HG03103 (cell line): ENCODE results near the gene CNGA1.
"Not testable (repeated sequence)": the region's sequence is repeated elsewhere in the genome, so short reads cannot be mapped to it uniquely, and the experiment has no call there.

Experiments used
- ATAC-seq: cut with Tn5 transposase; IDR thresholded peaks from one replicate; pipeline ENCODE4 v1.9.1; 2021; ENCODE audit warnings: low read depth; ENCODE audit not compliant: unreplicated experiment

CNGA1 gene

DNA sequence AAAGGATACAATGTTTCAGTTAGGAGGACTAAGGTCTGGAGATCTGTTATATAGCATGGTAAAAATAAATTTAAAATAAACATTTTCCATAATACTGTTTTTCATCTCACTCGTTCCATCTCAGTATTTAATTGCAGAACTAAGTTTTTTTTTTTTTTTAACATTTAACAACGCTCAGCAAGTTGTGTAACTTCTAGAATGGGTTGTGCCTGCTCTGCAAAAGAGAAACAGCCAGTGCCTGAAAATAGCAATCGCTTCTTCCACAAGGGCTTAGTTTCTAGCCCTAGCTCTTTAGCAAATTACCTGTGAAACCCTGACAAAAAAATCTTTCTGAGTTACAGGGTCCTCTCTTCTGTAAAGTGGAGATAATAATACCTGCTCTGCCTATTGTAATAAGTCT is 41.9 kb downstream of the CNGA1 start:
- no peak for ATAC-seq

DNA sequence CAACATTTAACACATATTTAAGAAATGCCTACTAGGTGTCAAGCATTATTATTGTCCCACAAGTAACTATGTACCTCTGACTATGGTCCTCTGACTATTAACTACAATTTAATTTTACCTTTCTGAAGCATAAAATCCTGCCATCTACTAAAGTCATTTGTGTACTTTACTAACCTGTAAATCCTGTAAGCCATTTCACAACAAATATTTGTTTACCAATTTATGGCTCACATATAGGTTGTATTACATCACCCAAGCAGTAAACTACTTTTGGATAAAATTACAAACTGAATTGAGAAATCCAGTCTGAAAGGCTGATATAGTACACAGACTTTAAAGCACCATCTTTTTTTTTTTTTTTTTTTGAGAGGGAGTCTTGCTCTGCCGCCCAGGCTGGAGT is 43.8 kb downstream of the CNGA1 start:
- ATAC-seq: no peak

DNA sequence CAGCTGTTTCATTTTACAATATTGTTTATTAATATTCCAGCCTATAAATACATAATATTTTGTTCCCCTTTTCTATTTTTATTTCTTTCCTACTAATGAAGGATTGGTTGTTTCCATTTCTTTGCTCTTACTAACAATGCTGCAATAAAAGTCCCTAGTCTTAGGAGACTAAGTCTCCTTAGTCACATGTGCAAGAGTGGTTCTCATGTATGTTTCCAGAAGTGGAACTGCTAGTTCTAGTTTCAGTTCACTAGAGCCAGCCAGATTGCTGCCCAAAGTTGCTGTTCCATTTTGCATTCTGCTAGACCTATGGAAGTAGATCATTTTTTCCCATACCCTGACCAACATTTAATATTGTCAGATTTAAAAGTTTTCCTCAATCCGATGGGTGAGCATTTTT is 44.3 kb downstream of the CNGA1 start:
- ATAC-seq: peak; percentile 89

DNA sequence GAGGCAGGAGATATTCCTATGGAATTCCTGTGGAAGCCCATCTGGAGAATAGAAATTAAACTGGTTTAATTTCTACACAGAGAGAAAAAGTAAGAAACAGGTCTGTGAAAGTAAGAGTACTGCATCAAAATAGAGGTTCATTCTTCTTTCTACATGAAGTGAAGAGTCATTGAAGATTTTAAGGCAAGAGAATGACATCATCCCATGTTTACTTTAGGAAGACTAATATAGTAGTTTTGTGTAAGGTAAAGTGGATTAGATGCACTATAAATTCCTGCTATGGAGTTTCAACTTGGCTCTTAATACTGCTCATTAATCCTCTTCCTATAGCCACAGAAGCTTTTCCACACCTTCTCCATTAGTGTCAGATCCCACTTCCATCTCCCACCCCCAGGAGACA is 47.6 kb downstream of the CNGA1 start:
- ATAC-seq: no peak

DNA sequence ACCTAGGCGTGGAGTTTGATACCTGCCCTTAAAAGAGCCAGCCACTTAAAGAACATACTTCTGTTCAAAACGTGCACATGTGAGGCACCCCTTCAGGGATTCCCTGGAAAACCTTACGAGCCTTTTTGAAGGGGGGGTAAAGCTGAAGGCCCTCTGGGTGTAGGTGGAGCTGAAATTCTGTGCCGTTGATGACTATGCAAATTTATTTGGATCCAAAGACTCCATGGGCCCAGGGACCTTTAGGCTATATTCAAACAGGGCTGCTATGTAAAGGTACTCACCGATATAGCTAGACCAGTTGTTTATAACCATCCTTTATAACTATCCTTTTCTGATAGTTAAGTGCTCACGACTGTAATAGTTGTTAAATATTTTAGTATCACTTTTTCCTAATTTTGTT is 61.8 kb downstream of the CNGA1 start:
- no peak for ATAC-seq

DNA sequence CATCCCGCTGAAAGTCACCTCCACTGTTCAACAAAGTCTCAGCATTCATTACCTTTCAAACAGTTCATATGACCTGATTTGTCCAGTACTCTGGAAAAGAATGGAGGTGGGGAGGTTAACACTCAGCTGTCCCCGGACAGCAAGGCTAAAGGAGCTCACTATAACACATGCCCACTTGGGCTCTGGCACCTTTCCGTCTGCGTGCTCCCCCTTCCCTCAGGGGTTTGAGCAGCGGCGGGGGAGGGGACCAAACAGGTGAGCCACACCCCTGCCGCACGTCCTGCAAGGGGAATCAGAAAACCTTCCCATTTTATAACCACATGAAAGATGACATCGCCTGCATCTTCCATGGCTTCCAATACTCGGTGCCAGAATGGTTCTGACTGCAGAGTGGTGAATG is 62.2 kb downstream of the CNGA1 start:
- ATAC-seq: no peak

DNA sequence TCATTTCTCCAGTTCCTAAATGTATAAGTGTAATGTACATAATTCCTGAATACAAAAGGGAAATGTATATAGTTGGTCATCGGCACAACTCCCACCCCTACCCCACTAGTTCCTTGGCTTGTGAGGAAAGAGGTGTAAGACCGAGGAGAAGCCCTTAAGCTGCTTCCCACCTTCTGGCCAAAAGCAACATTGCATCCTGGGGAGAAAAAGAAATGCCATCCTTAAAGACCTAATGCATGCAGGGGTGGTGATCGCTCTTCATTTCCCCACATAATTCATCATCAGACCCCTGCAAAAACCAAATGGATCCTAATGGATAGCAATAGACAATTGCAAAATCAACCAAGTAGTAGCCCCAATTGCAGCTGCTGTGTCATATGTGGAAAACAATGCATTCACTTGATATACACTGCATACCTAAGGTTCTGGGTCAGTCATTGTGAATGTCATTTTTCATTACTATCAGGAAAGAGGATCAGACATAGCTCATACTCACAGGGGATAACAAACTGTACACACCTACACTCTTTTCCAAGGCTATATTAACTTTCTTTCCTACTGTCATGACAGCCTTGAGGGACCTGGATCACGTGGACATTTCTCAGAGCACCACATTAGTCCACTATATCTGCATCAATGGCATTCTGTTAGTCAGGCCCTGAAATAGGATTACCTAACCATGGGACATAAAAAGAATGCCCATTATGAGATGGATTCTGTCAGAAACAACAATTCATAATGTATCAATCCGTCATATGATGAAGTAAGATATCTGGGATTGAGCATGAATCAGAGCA is 70.4 kb downstream of the CNGA1 start:
- ATAC-seq: no peak

DNA sequence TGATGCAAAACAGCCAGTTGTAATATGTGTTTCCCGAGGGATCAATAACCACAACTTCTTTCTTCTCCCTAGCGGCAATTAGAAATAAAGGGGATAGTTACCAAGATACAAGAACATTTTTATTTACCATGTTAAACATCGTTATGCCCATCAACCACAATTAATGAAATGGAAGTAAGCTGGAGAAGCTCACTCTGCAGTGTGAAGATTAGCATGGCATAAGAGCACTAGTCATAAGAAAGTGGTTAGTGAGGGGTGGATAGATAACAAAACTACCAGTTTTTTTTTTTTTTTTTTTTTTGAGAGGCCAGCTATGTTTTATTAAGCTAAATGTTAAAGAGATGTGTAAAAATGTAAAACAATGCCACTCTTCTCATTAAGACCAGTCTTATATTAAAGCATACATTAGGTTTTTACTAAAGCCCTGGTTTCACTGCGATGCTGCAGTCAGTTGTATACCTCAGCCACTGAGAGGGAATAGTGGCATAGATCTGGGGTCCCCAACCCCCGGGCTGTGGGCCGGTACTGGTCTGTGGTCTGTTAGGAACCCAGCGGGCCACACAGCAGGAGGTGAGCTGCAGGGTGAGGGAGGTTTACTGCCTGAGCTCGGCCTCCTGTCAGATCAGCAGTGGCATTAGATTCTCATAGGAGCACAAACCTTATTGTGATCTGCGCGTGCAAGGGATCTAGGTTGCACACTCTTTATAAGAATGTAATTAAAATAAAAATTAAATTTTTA is 74.2 kb downstream of the CNGA1 start:
- no peak for ATAC-seq

DNA sequence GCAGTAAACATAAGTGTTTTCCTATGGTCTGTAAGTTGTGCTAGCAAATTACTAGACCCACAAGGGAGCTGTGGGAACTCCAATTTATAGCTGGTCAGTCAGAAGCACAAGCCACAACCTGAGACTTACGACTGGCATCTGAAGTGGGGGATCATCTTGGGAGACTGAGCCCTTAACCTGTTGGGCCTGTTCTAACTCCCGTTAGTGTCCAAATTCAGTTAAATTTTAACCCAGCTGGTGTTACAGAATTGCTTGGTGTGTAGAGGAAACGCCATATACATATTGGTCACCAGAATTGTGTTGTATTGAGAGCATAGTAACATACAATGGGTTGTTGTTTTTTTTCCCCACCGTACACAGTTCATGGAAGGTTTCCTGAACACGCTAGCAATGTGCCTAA is 77.0 kb downstream of the CNGA1 start:
- no peak for ATAC-seq

DNA sequence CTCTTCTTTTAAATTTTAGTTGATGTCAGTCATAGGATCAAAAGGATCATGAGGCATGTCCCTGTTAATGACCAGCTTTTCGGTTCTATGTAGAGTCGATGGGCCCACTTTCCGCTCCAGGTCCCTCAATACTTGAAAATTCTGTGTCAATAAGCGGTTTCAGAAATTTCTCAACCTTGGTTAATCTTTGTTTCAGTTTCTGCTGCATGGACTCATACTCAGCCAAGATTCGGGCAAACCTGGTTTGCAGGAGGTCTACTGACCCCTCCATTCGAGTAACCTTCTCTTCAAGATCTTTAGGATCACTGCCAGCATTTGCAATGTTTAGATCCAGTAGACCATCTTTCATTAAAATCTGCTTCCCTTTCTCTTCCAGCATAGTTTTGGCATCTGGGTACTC is 80.1 kb downstream of the CNGA1 start:
- ATAC-seq: no peak

DNA sequence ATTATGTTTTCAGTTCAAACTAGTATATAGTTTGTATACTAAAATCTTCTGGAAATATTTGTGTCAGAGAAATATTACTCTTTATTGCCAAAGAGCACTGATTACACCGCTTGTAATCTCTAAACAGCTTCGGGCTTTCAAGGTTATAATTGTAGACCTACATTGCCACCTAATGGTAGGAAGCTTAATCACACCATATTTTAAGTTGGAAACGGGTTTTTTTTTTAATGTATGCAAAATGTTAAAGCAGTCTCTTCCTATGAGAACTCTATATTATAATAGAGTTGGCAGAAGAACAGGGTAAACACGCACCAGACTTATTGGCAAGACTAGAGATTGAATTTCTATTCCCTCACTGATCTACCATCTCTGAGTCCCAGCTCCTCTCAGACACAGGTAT is 82.6 kb downstream of the CNGA1 start:
- peak; percentile 51 for ATAC-seq

DNA sequence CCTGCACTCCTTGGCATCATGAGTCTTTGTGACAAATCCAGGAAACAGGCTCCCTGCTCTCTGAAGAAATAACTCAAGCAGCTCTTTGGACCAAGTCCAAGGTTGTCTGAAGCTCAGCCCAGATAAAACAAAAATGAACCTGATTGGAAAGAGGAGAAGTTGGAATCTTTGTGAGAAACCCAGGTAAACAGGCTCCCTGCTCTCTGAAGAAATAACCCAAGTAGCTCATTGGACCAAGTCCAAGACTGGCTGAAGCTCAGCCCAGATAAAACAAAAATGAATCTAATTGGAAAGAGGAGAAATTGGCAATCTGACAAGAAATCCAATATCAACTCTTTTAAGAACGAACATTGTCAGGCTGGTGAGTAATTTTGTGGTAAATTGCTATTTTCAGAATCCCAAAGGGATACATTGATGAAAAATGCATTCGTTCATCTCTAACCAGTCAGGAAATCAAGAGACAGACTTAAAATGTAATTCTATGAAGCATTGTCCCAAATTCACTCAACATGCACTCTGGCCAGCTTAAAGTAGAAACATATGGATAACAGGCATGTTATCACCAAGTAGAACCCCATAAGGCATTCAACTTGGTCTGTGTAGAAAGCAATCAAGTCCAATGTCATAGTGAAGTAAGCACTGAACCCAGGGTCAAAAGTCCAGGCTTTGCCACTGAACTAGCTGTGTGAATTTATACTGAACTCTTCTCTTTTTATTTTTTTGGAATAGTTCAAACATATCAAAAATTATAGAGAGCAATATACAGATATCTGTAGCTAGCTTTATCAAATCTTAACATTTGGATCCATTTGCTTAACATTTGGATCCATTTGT is 85.3 kb downstream of the CNGA1 start:
- no peak for ATAC-seq

DNA sequence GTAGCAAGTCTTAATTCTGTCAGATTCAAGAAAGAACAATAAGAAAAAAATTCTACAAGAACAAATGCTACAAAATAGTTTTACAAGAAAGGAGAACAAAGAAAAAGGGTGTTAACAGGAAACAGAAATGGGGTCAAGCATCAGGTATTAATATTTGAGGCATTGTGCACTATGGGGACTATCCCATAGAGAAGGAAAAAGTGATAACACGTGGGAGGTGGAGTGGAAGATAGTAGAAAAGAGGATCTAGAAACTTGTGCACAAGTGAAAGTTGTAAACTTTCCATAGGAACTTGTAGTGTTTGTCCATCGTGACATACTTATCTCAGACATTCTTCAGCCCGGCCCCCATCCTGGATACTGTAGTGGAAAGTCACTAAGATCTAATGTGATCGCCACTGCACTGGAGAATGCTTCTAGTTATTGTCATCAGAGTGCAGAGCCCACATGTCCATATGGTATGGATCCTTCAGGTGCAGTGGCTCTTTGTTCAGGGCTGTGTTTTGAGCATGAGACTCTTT is 86.7 kb downstream of the CNGA1 start:
- no peak for ATAC-seq

DNA sequence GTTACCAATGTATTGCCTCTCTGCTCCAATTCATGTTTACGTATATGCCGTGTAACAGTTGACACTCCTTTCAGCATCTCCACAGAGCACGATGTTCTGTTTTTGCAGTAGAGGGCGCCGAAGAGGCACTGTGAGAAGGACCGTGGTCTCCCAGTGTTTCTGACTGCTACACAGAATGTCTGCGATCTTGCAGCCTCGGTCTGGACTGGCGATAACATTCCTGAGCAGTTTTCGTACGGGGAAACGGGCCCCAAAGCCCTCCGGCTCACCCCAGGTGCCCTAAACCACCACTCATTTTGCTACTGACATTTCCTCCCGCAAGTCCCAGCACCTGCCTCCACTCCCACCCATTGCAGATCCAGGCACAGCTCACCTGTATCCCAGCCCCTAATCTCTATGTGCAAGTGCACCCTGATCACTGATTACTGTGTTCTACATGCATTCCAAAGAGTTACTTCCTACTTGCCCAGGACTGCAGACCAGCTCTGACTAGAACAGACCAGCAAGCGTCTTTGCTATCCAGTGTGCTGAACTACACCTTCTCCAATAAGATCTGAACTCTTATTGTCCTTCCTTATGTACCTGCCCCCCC is 89.7 kb downstream of the CNGA1 start:
- ATAC-seq: peak; percentile 80

DNA sequence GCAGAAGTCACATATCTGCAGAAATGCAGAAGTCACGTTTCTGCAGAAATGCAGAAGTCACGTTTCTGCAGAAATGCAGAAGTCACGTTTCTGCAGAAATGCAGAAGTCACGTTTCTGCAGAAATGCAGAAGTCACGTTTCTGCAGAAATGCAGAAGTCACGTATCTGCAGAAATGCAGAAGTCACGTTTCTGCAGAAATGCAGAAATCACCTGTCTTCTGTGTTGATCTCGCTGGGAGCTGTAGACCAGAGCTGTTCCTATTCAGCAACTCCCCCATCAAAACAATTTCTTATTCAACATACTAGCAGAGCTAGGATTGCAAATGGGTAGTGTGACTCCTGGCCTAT is 93.2 kb downstream of the CNGA1 start:
- not testable (repeated sequence) for ATAC-seq

DNA sequence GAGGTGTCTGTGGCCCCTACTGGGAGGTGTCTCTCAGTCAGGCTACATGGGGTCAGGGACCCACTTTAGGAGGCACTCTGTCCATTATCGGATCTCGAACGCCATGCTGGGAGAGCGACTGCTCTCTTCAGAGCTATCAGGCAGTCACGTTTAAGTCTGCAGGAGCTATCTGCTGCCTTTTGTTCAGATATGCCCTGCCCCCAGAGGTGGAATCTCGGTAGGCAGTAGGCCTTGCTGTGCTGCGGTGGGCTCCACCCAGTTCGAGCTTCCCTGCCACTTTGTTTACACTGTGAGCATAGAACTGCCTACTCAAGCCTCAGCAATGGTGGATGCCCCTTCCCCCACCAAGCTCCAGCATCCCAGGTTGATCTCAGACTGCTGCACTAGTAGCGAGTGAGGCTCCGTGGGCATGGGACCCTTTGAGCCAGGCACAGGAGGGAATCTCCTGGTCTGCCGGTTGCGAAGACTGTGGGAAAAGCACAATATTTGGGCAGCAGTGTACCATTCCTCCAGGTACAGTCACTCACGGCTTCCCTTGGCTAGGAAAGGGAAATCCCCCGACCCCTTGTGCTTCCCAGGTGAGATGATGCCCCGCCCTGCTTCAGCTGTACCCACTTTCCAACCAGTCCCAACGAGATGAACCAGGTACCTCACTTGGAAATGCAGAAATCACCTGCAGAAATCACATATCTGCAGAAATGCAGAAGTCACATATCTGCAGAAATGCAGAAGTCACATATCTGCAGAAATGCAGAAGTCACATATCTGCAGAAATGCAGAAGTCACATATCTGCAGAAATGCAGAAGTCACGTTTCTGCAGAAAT is 93.8 kb downstream of the CNGA1 start:
- ATAC-seq: not testable (repeated sequence)

DNA sequence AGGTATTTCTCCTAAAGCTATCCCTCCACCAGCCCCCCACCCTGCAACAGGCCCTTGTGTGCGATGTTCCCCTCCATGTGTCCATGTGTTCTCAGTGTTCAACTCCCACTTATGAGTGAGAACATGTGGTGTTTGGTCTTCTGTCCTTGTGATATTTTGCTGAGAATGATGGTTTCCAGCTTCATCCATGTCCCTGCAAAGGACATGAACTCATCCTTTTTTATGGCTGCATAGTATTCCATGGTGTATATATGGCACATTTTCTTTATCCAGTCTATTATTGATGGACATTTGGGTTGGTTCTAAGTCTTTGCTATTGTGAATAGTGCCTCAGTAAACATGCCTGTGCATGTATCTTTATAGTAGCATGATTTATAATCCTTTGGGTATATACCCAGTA is 99.3 kb downstream of the CNGA1 start:
- not testable (repeated sequence) for ATAC-seq

DNA sequence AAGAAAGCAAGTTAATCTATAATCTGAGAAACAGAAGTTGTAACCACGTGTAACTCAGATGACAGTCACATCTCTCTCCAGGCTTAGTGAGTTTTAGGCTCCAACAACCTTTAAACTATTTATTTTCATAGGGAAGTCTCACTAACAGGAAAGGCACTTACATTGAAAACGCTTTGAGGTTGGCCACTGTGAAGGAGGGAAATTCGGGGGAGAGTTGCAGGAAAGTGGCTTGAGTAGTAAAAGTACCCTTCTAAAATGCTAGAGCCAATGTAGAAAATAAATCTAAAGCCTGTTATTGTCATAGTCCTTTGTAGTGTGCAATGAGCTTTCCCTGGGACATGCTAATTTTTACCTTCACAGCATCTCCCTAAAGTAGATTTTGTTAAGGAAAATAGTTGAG is 101.1 kb downstream of the CNGA1 start:
- no peak for ATAC-seq

DNA sequence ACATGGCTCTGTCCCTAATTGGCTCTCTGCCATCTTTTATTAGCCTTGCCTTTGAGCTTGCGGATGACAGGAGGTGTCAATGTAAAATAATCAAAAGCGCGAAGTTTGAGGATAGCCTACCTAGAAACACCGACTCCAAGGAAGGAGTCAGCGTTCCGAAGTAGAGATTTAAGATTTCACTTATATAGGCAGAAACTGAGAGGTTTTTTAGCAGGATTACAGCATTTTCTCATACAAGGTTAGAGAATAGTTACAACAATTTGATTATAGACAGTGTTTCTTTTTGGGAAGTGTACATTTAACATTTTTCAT is 101.6 kb downstream of the CNGA1 start:
- ATAC-seq: no peak
